GM21737 (cell line): ENCODE results near the gene PRND.
"Not testable (repeated sequence)": the region's sequence is repeated elsewhere in the genome, so short reads cannot be mapped to it uniquely, and the experiment has no call there.

Experiments used
- ATAC-seq: cut with Tn5 transposase; IDR thresholded peaks from one replicate; pipeline ENCODE4 v1.9.1; 2021; ENCODE audit warnings: mild to moderate bottlenecking, moderate library complexity; ENCODE audit not compliant: unreplicated experiment

PRND gene

GRCh38 chr20:4736875-4737274, 15.2 kb downstream of the PRND start:
- ATAC-seq: no peak

- no peak for ATAC-seq
Measured at GRCh38 chr20:4737857-4738627, 16.3 kb downstream of the PRND start.

GRCh38 chr20:4740774-4741431, 19.2 kb downstream of the PRND start:
- ATAC-seq: no peak

GRCh38 chr20:4748847-4749246, 27.1 kb downstream of the PRND start:
- no peak for ATAC-seq

GRCh38 chr20:4749326-4749725, 27.6 kb downstream of the PRND start:
- ATAC-seq: no peak

GRCh38 chr20:4750381-4750780, 28.7 kb downstream of the PRND start:
- ATAC-seq: no peak

GRCh38 chr20:4759100-4759884, 37.6 kb downstream of the PRND start:
- ATAC-seq: not testable (repeated sequence)

- no peak for ATAC-seq
Measured at GRCh38 chr20:4763261-4763660, 41.6 kb downstream of the PRND start.

- ATAC-seq: no peak
Measured at GRCh38 chr20:4763723-4764510, 42.2 kb downstream of the PRND start.

GRCh38 chr20:4764805-4765204, 43.1 kb downstream of the PRND start:
- ATAC-seq: no peak

GRCh38 chr20:4765681-4766080, 44.0 kb downstream of the PRND start:
- no peak for ATAC-seq

- no peak for ATAC-seq
Measured at GRCh38 chr20:4766631-4767030, 44.9 kb downstream of the PRND start.

- no peak for ATAC-seq
Measured at GRCh38 chr20:4767084-4767483, 45.4 kb downstream of the PRND start.

- ATAC-seq: no peak
Measured at GRCh38 chr20:4769328-4769727, 47.6 kb downstream of the PRND start.

- no peak for ATAC-seq
Measured at GRCh38 chr20:4770026-4770425, 48.3 kb downstream of the PRND start.

GRCh38 chr20:4771004-4771403, 49.3 kb downstream of the PRND start:
- ATAC-seq: no peak

- no peak for ATAC-seq
Measured at GRCh38 chr20:4772132-4772531, 50.4 kb downstream of the PRND start.

- not testable (repeated sequence) for ATAC-seq
Measured at GRCh38 chr20:4773014-4773413, 51.3 kb downstream of the PRND start.

GRCh38 chr20:4773736-4774135, 52.0 kb downstream of the PRND start:
- ATAC-seq: no peak

- no peak for ATAC-seq
Measured at GRCh38 chr20:4774207-4774606, 52.5 kb downstream of the PRND start.
